Ascending aorta (tissue), 2 donors: Measurements from ENCODE around the gene PRSS12. TPM values are rescaled to one million over a fixed set of nuclear protein-coding genes. Genes with fewer than 3 reads are reported as not detected.

Experiments
- DNase-seq, 2 donors: peaks; one replicate each; pipeline ENCODE4 v3.0.0-alpha.2; 2019; ENCODE audit warnings: low spot score in 2 of 2
- H3K27ac ChIP-seq, 2 donors: fragments of 200-600 bp; sonication (generic); one replicate each; pipeline ENCODE4 v1.5.1; 2016 to 2017; ENCODE audit warnings: mild to moderate bottlenecking in 1 of 2
- H3K27me3 ChIP-seq: fragments of 200-600 bp; sonication (generic); one replicate; pipeline ENCODE4 v1.5.1; 2017
- H3K36me3 ChIP-seq, 2 donors: fragments of 200-600 bp; sonication (generic); one replicate each; pipeline ENCODE4 v1.5.1; 2016
- H3K4me1 ChIP-seq, 2 donors: fragments of 200-600 bp; sonication (generic); one replicate each; pipeline ENCODE4 v1.5.1; 2016 to 2017; ENCODE audit warnings: mild to moderate bottlenecking in 1 of 2
- H3K4me3 ChIP-seq, 2 donors: fragments of 200-600 bp; sonication (generic); one replicate each; pipeline ENCODE4 v1.5.1; 2016 to 2017; ENCODE audit warnings: mild to moderate bottlenecking in 1 of 2
- H3K9me3 ChIP-seq, 2 donors: fragments of 200-600 bp; sonication (generic); one replicate each; pipeline ENCODE4 v1.5.1; 2016
- intact Hi-C: fragments of 100-400 bp; cut with DNase I; formaldehyde crosslinking; loops from one replicate; pipeline ENCODE4 v1.15.1; 2023
- total RNA-seq: library from RNA; depleted of rRNA; stranded (reverse); fragments of >200 nt; gene quantifications from one replicate; pipeline ENCODE4 v1.1.0, GENCODE V29; 2016
- TF ChIP-seq, protein P1 (sequence below), 3 experiments: fragments of 200-600 bp in 2 of 3; fragments of 450-650 bp in 1 of 3; sonication (generic) in 2 of 3; IDR thresholded peaks; one replicate each; pipeline ENCODE4 v1.5.1; 2016 to 2019; ENCODE audit warnings: antibody characterized with exemption in 3 of 3, mild to moderate bottlenecking in 1 of 3, moderate library complexity in 1 of 3

PRSS12 gene
- total RNA-seq, 1 donor from 2014 or later, result not detected

DNA sequence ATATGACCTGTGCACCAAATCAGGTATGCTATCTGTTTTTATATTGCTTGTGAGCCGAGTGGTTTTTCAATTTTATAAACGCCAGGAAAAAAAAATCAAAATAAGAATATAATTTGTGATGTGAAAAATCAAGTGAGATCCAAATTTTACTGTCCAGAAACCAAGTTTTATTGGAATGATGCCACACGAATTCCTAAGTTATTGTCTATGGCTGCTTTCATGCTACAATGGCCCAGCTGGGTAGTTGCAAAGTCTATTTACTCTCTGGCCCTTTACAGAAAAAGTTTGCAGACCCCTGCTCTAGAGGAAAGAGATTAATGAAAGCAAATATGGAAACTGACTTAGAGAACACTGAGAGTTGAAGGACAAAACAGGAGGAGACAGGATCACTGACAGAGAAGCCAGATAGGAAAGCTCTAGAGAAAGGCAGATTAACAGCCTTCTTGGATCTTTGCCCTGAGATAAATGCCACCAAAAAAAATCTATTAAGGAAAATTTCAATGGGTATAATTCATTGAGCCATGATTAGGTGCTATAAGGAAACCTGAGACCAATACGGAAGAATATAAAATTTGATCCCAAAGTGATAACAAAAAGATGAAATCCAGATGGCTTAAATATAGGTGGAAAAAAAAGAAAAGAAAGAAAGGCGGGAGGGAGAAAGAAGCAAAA is 29.8 kb downstream of the PRSS12 start:
- Histone ChIP-seq H3K27me3 (no peaks in the 10 kb centered on the region), H3K4me1 (no peaks in the 10 kb centered on the region), H3K4me3 (no peak overlapping the region), H3K27ac (no peak overlapping the region), H3K9me3 (no peaks in the 10 kb centered on the region), H3K36me3 (no peaks in the 10 kb centered on the region)
- DNase-seq, result no peak
- TF ChIP-seq, protein P1, sequence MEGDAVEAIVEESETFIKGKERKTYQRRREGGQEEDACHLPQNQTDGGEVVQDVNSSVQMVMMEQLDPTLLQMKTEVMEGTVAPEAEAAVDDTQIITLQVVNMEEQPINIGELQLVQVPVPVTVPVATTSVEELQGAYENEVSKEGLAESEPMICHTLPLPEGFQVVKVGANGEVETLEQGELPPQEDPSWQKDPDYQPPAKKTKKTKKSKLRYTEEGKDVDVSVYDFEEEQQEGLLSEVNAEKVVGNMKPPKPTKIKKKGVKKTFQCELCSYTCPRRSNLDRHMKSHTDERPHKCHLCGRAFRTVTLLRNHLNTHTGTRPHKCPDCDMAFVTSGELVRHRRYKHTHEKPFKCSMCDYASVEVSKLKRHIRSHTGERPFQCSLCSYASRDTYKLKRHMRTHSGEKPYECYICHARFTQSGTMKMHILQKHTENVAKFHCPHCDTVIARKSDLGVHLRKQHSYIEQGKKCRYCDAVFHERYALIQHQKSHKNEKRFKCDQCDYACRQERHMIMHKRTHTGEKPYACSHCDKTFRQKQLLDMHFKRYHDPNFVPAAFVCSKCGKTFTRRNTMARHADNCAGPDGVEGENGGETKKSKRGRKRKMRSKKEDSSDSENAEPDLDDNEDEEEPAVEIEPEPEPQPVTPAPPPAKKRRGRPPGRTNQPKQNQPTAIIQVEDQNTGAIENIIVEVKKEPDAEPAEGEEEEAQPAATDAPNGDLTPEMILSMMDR (IDR thresholded peaks at IDR 0.05), result no peak
- intact Hi-C loops, result no loop called here

DNA sequence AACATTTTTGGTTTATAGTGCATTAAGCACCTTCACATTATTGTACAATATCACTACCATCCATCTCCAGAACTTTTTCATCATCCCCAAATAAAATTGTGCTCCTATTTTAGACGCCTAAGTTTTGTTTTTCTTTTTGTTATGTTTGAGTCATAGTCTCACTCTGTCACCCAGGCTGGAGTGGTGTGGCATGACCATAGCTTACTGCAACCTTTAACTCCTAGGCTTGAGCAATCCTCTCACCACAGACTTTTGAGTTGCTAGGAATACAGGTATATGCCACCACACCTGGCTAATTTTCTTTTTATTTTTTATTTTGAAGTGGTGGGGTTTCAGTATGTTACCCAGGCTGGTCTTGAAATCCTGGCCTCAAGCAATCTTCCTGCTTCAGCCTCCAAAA is 33.9 kb downstream of the PRSS12 start:
- TF ChIP-seq, protein P1 (IDR thresholded peaks at IDR 0.05), result no peak
- no peak for DNase-seq
- no peaks in the 10 kb centered on the region for H3K27me3 ChIP-seq
- no peak overlapping the region for H3K27ac ChIP-seq
- intact Hi-C loops, result no loop called here
- H3K4me1 ChIP-seq, result no peaks in the 10 kb centered on the region
- no peaks in the 10 kb centered on the region for H3K9me3 ChIP-seq
- H3K4me3 ChIP-seq, result no peak overlapping the region
- H3K36me3 ChIP-seq, result no peaks in the 10 kb centered on the region

DNA sequence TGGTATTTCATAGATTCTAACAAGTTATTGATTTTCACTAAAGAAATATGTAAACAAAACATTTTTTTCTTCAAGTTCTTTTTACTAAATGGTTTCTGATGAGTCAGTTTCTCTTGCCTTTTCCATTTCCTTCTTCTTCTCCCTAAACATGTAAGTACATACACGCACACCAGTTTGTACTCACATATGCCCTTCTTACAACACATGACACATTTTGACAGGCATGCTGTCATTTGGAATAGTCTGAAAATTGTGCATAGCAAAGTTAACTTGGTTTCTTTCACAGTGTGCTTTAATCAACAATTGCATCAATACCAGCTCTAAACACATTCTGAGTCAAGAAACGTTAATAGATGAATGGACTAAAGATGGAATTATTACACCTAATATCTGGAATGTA is 35.1 kb downstream of the PRSS12 start:
- no peaks in the 10 kb centered on the region for H3K27me3 ChIP-seq
- no peaks in the 10 kb centered on the region for H3K4me1 ChIP-seq
- no peaks in the 10 kb centered on the region for H3K36me3 ChIP-seq
- DNase-seq, result no peak
- no peaks in the 10 kb centered on the region for H3K9me3 ChIP-seq
- no peak overlapping the region for H3K4me3 ChIP-seq
- no peak overlapping the region for H3K27ac ChIP-seq
- intact Hi-C loops, result no loop called here
- TF ChIP-seq, protein P1 (IDR thresholded peaks at IDR 0.05), result no peak

DNA sequence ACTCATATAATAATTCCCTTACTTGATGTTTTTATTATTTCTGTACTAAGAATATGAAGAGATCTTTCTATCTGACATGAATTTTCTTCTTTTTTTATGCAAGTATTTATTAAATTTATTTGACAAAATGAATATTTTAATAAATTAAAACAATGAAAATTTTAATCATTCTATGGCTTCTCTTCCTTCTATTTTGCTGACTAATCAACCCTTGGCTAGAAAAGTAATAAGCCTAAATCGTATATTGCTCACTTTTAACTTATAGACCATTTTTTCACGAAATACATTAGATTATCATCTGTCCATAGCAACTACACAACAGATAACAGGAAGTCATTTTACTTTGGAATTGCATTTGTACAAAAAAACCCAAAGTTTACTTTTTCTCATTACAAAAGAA is 38.6 kb downstream of the PRSS12 start:
- intact Hi-C loops, result no loop called here
- Histone ChIP-seq H3K9me3 (no peaks in the 10 kb centered on the region), H3K4me3 (no peak overlapping the region), H3K27me3 (no peaks in the 10 kb centered on the region), H3K36me3 (no peaks in the 10 kb centered on the region), H3K4me1 (no peaks in the 10 kb centered on the region), H3K27ac (no peak overlapping the region)
- TF ChIP-seq, protein P1 (IDR thresholded peaks at IDR 0.05), result no peak
- no peak for DNase-seq

DNA sequence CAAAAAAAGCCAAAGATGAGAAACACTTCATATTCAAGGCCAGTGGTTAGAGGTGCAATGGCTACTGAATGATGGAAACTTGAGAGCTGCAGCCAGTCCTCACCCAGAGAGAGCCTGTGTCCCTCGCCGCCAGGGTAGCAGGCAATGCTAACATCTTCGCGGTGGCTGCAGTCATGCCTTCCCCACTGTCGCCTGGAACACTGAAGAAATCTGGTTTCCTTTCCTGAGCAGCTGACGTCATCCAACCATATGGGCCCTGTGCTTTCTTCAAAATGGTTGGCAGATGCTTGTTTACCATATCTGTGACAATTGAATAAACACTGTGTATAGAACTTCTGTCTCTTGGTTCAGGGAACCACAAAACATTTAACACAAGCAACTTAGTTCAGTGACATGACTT is 39.7 kb downstream of the PRSS12 start:
- no peaks in the 10 kb centered on the region for H3K4me1 ChIP-seq
- no peaks in the 10 kb centered on the region for H3K9me3 ChIP-seq
- no peak for DNase-seq
- H3K27me3 ChIP-seq, result no peaks in the 10 kb centered on the region
- H3K36me3 ChIP-seq, result no peaks in the 10 kb centered on the region
- H3K4me3 ChIP-seq, result no peak overlapping the region
- H3K27ac ChIP-seq, result no peak overlapping the region
- intact Hi-C loops, result no loop called here
- TF ChIP-seq, protein P1 (IDR thresholded peaks at IDR 0.05), result no peak
